ENCODE data around the gene GDF15.

DNA sequence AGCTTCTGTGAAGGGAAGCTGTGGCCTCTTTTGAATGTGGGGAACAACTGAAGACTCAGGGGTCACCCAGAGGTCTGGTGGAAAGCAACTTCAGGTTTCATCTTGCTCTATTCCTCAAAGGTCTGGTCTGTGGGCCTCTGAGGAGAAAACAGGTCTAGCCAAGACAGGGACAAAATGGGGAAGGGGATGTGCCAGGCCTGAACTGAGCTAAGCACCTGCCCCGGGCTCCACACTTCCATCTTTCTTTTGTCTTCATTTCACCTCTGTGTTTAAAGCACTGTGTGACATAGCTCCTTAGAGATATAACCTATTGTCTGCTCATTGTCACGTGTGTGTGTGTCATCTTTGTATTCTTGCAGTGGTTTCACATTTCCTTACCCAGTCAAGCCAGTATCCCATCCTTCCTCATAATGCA lies 19.9 kb upstream of the GDF15 start:
- TF ChIP-seq FOXK2 (IDR thresholded peaks at IDR 0.05) (no peak), BHLHE40 (IDR thresholded peaks at IDR 0.05; ENCODE audit: borderline replicate concordance) (no peak), ZNF384 (IDR thresholded peaks at IDR 0.05) (no peak), LEF1 (IDR thresholded peaks at IDR 0.05; ENCODE audit: borderline replicate concordance) (no peak), SP1 (IDR thresholded peaks at IDR 0.05) (no peak)
